LNCaP clone FGC (cell line): ENCODE measurements around the gene C1D.

ENCODE experiments used
- DNase-seq: peaks from one replicate; pipeline ENCODE4 v3.0.0-alpha.2; 2011; ENCODE audit warnings: low read depth
- H3K4me3 ChIP-seq: 2 replicates; pipeline ENCODE4 v1.5.1; 2011; ENCODE audit warnings: mild to moderate bottlenecking, low read depth, low read length, control low read depth
- CTCF ChIP-seq: IDR thresholded peaks from 2 replicates; pipeline ENCODE4 v1.5.1; 2012; ENCODE audit warnings: mild to moderate bottlenecking; ENCODE audit not compliant: control insufficient read depth, insufficient read depth; ENCODE audit errors: extremely low read depth

The C1D gene

GRCh38 chr2:68018727-68019126 is 44.1 kb downstream of the C1D start:
- H3K4me3 ChIP-seq: no peak overlapping the region
- no peak for TF ChIP-seq CTCF
- peak; percentile 17 for DNase-seq

GRCh38 chr2:68009526-68009925 is 53.3 kb downstream of the C1D start:
- no peak for DNase-seq
- no peak overlapping the region for H3K4me3 ChIP-seq
- TF ChIP-seq CTCF: no peak

- no peak for DNase-seq
- TF ChIP-seq CTCF: no peak
Measured at GRCh38 chr2:68000170-68000825, 62.5 kb downstream of the C1D start.

GRCh38 chr2:67999332-67999731 is 63.5 kb downstream of the C1D start:
- no peak for TF ChIP-seq CTCF
- DNase-seq: no peak
- H3K4me3 ChIP-seq: no peak overlapping the region

More at GRCh38 chr2:68000170-68000825, 62.5 kb downstream of the C1D start:
- H3K4me3 ChIP-seq: no peak overlapping the region

- DNase-seq: no peak
- no peak overlapping the region for H3K4me3 ChIP-seq
- TF ChIP-seq CTCF: no peak
Measured at GRCh38 chr2:67997903-67998302, 64.9 kb downstream of the C1D start.

- no peak overlapping the region for H3K4me3 ChIP-seq
- no peak for TF ChIP-seq CTCF
- no peak for DNase-seq
Measured at GRCh38 chr2:67997528-67997900, 65.3 kb downstream of the C1D start.
